Measurements from ENCODE around the gene RAB11FIP4.

DNA sequence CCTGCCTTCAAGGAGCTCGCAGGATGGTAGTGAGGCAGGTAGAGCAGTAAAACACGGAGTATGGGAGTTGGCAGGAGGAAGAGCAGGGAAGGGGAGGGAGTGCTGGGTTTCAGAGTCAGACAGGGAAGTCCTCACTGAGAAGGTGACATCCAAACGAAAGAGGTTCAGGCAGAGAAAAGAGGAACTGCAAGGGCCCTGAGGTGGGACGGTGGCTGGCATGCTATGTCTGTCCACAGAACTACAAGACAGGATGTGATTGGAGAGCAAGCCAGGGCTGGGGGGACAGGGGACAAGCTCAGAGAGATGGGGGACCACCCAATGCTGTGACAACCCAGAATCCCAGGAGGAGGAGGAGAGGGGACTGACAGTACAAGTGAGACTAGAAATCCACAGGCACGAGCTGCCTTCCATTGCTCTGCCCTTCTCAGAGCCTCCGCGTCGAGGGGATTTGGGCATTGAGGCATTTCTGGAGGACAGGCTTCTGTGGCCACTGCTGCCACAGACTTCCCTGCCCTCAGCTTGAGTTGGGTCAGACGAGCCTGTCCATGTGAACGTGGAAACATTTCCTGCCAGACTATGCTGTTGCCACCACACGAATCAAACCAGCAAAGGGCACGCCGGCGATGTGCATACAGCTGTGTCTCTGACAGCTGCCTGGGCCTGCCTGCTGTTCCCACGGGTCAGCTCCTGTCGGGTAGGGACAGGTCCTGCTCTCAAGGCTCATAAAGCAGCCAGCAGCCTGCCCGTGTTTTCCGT is 100.1 kb downstream of the RAB11FIP4 start:
- no peak for TF ChIP-seq SATB2 (CRISPR knock-in tag; IDR thresholded peaks at IDR 0.05)
- TF ChIP-seq, protein P1, sequence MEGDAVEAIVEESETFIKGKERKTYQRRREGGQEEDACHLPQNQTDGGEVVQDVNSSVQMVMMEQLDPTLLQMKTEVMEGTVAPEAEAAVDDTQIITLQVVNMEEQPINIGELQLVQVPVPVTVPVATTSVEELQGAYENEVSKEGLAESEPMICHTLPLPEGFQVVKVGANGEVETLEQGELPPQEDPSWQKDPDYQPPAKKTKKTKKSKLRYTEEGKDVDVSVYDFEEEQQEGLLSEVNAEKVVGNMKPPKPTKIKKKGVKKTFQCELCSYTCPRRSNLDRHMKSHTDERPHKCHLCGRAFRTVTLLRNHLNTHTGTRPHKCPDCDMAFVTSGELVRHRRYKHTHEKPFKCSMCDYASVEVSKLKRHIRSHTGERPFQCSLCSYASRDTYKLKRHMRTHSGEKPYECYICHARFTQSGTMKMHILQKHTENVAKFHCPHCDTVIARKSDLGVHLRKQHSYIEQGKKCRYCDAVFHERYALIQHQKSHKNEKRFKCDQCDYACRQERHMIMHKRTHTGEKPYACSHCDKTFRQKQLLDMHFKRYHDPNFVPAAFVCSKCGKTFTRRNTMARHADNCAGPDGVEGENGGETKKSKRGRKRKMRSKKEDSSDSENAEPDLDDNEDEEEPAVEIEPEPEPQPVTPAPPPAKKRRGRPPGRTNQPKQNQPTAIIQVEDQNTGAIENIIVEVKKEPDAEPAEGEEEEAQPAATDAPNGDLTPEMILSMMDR (CRISPR knock-in tag; IDR thresholded peaks at IDR 0.05): no peak
- TF ChIP-seq HMG20B (CRISPR knock-in tag; conservative IDR thresholded peaks at IDR 0.05): no peak
- TF ChIP-seq ZNF776 (CRISPR knock-in tag; IDR thresholded peaks at IDR 0.05): no peak
- no peak for TF ChIP-seq PAF1 (CRISPR knock-in tag; IDR thresholded peaks at IDR 0.05)
- TF ChIP-seq, protein P2, sequence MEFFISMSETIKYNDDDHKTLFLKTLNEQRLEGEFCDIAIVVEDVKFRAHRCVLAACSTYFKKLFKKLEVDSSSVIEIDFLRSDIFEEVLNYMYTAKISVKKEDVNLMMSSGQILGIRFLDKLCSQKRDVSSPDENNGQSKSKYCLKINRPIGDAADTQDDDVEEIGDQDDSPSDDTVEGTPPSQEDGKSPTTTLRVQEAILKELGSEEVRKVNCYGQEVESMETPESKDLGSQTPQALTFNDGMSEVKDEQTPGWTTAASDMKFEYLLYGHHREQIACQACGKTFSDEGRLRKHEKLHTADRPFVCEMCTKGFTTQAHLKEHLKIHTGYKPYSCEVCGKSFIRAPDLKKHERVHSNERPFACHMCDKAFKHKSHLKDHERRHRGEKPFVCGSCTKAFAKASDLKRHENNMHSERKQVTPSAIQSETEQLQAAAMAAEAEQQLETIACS (CRISPR knock-in tag; IDR thresholded peaks at IDR 0.05): no peak
- TF ChIP-seq MAFK (conservative IDR thresholded peaks at IDR 0.05 in 1 of 2, IDR thresholded peaks at IDR 0.05 in 1 of 2; ENCODE audit: low read length in 2 of 2): no peak
- TF ChIP-seq, protein P3, sequence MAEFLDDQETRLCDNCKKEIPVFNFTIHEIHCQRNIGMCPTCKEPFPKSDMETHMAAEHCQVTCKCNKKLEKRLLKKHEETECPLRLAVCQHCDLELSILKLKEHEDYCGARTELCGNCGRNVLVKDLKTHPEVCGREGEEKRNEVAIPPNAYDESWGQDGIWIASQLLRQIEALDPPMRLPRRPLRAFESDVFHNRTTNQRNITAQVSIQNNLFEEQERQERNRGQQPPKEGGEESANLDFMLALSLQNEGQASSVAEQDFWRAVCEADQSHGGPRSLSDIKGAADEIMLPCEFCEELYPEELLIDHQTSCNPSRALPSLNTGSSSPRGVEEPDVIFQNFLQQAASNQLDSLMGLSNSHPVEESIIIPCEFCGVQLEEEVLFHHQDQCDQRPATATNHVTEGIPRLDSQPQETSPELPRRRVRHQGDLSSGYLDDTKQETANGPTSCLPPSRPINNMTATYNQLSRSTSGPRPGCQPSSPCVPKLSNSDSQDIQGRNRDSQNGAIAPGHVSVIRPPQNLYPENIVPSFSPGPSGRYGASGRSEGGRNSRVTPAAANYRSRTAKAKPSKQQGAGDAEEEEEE (CRISPR knock-in tag; IDR thresholded peaks at IDR 0.05; ENCODE audit: borderline replicate concordance): no peak
- no peak for TF ChIP-seq EZH2 (conservative IDR thresholded peaks at IDR 0.05; ENCODE audit: low read depth, low read length)
- no peak for TF ChIP-seq YY1 (IDR thresholded peaks at IDR 0.05; ENCODE audit: insufficient read depth, insufficient replicate concordance, low read depth, low read length)

Data from HepG2 (cell line).